ENCODE data around the gene ZNF462.

Gene ZNF462

GRCh38 chr9:106864373-106865143 lies 1.6 kb downstream of the ZNF462 start:
- Histone ChIP-seq H3K36me3 (ENCODE audit: control insufficient read depth in 2 of 2, insufficient read depth in 2 of 2, low read length in 2 of 2) (no peaks in the 10 kb centered on the region), H3K4me3 (ENCODE audit: low read length in 2 of 2) (peak overlapping the region; percentile 96 to 97), H3K27ac (ENCODE audit: low read length) (peak overlapping the region; percentile 84), H3K27me3 (ENCODE audit: control insufficient read depth in 1 of 2, insufficient read depth in 2 of 2, low read length in 2 of 2) (no peaks in the 10 kb centered on the region), H3K9ac (ENCODE audit: low read length in 2 of 2) (peak overlapping the region; percentile 86 to 97), H3K9me3 (ENCODE audit: control insufficient read depth in 2 of 2, low read length in 2 of 2) (no peaks in the 10 kb centered on the region), H3K4me1 (ENCODE audit: control insufficient read depth, insufficient read depth, low read length) (peaks cover 29% of the 10 kb centered on the region)

- no peak overlapping the region for H3K27ac ChIP-seq (ENCODE audit: low read length)
- no peaks in the 10 kb centered on the region for H3K36me3 ChIP-seq (ENCODE audit: control insufficient read depth in 2 of 2, insufficient read depth in 2 of 2, low read length in 2 of 2)
- H3K4me3 ChIP-seq (ENCODE audit: low read length in 2 of 2) = no peak overlapping the region
- H3K9me3 ChIP-seq (ENCODE audit: control insufficient read depth in 2 of 2, low read length in 2 of 2) = no peaks in the 10 kb centered on the region
- H3K27me3 ChIP-seq (ENCODE audit: control insufficient read depth in 1 of 2, insufficient read depth in 2 of 2, low read length in 2 of 2) = no peaks in the 10 kb centered on the region
- H3K9ac ChIP-seq (ENCODE audit: low read length in 2 of 2) = no peak overlapping the region
- H3K4me1 ChIP-seq (ENCODE audit: control insufficient read depth, insufficient read depth, low read length) = peaks cover 40% of the 10 kb centered on the region
These were observed 3.3 kb downstream of the ZNF462 start for GRCh38 chr9:106866243-106866642.

DNA sequence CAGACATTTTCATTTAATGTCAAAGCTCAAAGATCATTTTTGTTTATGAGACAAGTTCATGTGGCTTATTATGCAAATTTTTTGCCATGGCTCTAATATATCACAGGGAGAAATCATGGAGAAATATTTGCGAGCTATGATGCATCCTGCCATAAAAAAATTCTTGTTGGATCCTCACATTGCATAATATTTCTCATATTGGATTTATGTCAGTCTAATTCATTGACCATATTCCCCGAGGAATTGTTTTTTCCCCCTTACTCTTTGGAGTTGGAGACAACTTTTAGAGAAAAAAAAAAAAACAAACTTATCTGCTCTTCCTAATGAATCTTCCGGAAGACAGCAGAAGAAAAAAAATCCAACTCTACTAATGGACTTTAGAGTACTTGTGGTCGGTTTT lies 4.3 kb downstream of the ZNF462 start:
- Histone ChIP-seq H3K27me3 (ENCODE audit: control insufficient read depth in 1 of 2, insufficient read depth in 2 of 2, low read length in 2 of 2) (no peaks in the 10 kb centered on the region), H3K9ac (ENCODE audit: low read length in 2 of 2) (no peak overlapping the region), H3K36me3 (ENCODE audit: control insufficient read depth in 2 of 2, insufficient read depth in 2 of 2, low read length in 2 of 2) (no peaks in the 10 kb centered on the region), H3K27ac (ENCODE audit: low read length) (no peak overlapping the region), H3K4me1 (ENCODE audit: control insufficient read depth, insufficient read depth, low read length) (peaks cover 43% of the 10 kb centered on the region), H3K9me3 (ENCODE audit: control insufficient read depth in 2 of 2, low read length in 2 of 2) (no peaks in the 10 kb centered on the region), H3K4me3 (ENCODE audit: low read length in 2 of 2) (no peak overlapping the region)

GRCh38 chr9:106868087-106868486 lies 5.1 kb downstream of the ZNF462 start:
- Histone ChIP-seq H3K4me3 (ENCODE audit: low read length in 2 of 2) (no peak overlapping the region), H3K9me3 (ENCODE audit: control insufficient read depth in 2 of 2, low read length in 2 of 2) (no peaks in the 10 kb centered on the region), H3K36me3 (ENCODE audit: control insufficient read depth in 2 of 2, insufficient read depth in 2 of 2, low read length in 2 of 2) (no peaks in the 10 kb centered on the region), H3K27me3 (ENCODE audit: control insufficient read depth in 1 of 2, insufficient read depth in 2 of 2, low read length in 2 of 2) (no peaks in the 10 kb centered on the region), H3K27ac (ENCODE audit: low read length) (peak overlapping the region; percentile 61), H3K4me1 (ENCODE audit: control insufficient read depth, insufficient read depth, low read length) (peaks cover 43% of the 10 kb centered on the region), H3K9ac (ENCODE audit: low read length in 2 of 2) (peak overlapping the region in 1 of 2 donors; percentile 2)

- Histone ChIP-seq H3K9ac (ENCODE audit: low read length in 2 of 2) (no peak overlapping the region), H3K27ac (ENCODE audit: low read length) (peak overlapping the region; percentile 61), H3K27me3 (ENCODE audit: control insufficient read depth in 1 of 2, insufficient read depth in 2 of 2, low read length in 2 of 2) (no peaks in the 10 kb centered on the region), H3K36me3 (ENCODE audit: control insufficient read depth in 2 of 2, insufficient read depth in 2 of 2, low read length in 2 of 2) (no peaks in the 10 kb centered on the region), H3K4me1 (ENCODE audit: control insufficient read depth, insufficient read depth, low read length) (peaks cover 47% of the 10 kb centered on the region), H3K9me3 (ENCODE audit: control insufficient read depth in 2 of 2, low read length in 2 of 2) (no peaks in the 10 kb centered on the region), H3K4me3 (ENCODE audit: low read length in 2 of 2) (peak overlapping the region in 1 of 2 donors; percentile 15)
These were observed 5.6 kb downstream of the ZNF462 start for GRCh38 chr9:106868565-106868964.

DNA sequence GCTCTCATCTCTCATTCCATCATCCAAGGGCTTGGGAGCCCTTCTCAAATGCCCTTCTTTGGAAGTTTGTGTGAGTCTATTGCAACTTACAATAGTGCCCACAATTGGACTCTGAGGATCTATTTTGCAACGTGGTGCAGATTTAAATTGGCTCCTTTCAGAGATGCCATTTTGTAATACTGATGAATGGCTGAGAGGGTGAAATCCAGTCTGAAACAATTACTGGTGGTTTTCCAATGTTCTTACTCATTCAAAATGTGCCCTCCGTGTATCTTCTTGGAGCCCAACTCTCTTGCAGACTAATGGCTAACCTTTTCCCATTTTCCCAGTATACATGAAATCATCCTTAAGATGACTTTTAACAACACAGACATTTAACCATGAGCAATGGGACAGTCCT lies 6.1 kb downstream of the ZNF462 start:
- H3K27ac ChIP-seq (ENCODE audit: low read length) = peak overlapping the region; percentile 61
- peaks cover 49% of the 10 kb centered on the region for H3K4me1 ChIP-seq (ENCODE audit: control insufficient read depth, insufficient read depth, low read length)
- no peaks in the 10 kb centered on the region for H3K27me3 ChIP-seq (ENCODE audit: control insufficient read depth in 1 of 2, insufficient read depth in 2 of 2, low read length in 2 of 2)
- H3K4me3 ChIP-seq (ENCODE audit: low read length in 2 of 2) = peak overlapping the region in 1 of 2 donors; percentile 15
- no peaks in the 10 kb centered on the region for H3K36me3 ChIP-seq (ENCODE audit: control insufficient read depth in 2 of 2, insufficient read depth in 2 of 2, low read length in 2 of 2)
- H3K9ac ChIP-seq (ENCODE audit: low read length in 2 of 2) = no peak overlapping the region
- no peaks in the 10 kb centered on the region for H3K9me3 ChIP-seq (ENCODE audit: control insufficient read depth in 2 of 2, low read length in 2 of 2)

- peaks cover 48% of the 10 kb centered on the region for H3K4me1 ChIP-seq (ENCODE audit: control insufficient read depth, insufficient read depth, low read length)
- H3K27ac ChIP-seq (ENCODE audit: low read length) = peak overlapping the region; percentile 61
- peak overlapping the region in 1 of 2 donors; percentile 7 for H3K4me3 ChIP-seq (ENCODE audit: low read length in 2 of 2)
- no peaks in the 10 kb centered on the region for H3K9me3 ChIP-seq (ENCODE audit: control insufficient read depth in 2 of 2, low read length in 2 of 2)
- H3K27me3 ChIP-seq (ENCODE audit: control insufficient read depth in 1 of 2, insufficient read depth in 2 of 2, low read length in 2 of 2) = no peaks in the 10 kb centered on the region
- H3K9ac ChIP-seq (ENCODE audit: low read length in 2 of 2) = no peak overlapping the region
- H3K36me3 ChIP-seq (ENCODE audit: control insufficient read depth in 2 of 2, insufficient read depth in 2 of 2, low read length in 2 of 2) = no peaks in the 10 kb centered on the region
These were observed 6.5 kb downstream of the ZNF462 start for GRCh38 chr9:106869458-106869857.

DNA sequence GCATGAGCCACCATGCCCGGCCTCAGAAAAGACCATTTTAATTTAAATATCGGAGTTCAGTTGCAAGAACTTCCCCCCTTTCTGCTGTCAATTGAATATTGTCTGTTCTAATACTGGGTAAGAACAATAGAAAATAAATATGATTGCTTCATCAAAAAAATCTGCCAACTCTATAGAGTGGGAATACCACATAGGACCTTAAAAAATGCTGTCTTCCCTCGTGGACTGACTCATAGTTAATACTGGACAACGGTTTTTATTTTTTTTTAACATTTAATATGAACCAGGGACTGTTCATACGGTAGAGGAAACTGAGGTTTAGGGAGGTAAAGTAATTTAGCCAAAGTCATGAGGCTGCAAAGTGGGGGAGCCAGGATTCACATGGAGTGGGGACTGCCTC lies 9.7 kb downstream of the ZNF462 start:
- Histone ChIP-seq H3K27me3 (ENCODE audit: control insufficient read depth in 1 of 2, insufficient read depth in 2 of 2, low read length in 2 of 2) (no peaks in the 10 kb centered on the region), H3K4me3 (ENCODE audit: low read length in 2 of 2) (no peak overlapping the region), H3K9ac (ENCODE audit: low read length in 2 of 2) (no peak overlapping the region), H3K9me3 (ENCODE audit: control insufficient read depth in 2 of 2, low read length in 2 of 2) (no peaks in the 10 kb centered on the region), H3K36me3 (ENCODE audit: control insufficient read depth in 2 of 2, insufficient read depth in 2 of 2, low read length in 2 of 2) (no peaks in the 10 kb centered on the region), H3K27ac (ENCODE audit: low read length) (no peak overlapping the region), H3K4me1 (ENCODE audit: control insufficient read depth, insufficient read depth, low read length) (peaks cover 41% of the 10 kb centered on the region)

DNA sequence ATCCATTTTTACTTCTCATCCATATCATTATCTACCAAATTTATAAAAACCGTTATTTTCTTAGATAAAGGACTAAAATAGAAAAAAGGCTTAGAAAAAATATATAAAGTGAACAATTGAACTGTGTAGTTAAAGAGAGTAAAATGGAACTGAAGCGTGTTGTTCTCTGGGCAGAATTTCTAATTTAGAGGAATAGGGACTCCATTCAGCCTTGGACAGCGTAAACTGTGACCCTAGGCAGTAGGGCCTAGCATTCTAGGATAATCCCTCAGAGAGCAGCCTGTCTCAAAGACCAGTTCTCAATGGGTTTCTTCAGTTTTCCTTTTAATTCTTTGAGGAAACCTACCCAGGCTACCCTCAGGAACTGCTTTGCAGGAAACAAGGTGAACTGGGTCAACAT lies 11.1 kb downstream of the ZNF462 start:
- no peaks in the 10 kb centered on the region for H3K36me3 ChIP-seq (ENCODE audit: control insufficient read depth in 2 of 2, insufficient read depth in 2 of 2, low read length in 2 of 2)
- peaks cover 44% of the 10 kb centered on the region for H3K4me1 ChIP-seq (ENCODE audit: control insufficient read depth, insufficient read depth, low read length)

GRCh38 chr9:106874652-106875051 lies 11.7 kb downstream of the ZNF462 start:
- peaks cover 46% of the 10 kb centered on the region for H3K4me1 ChIP-seq (ENCODE audit: control insufficient read depth, insufficient read depth, low read length)
- no peaks in the 10 kb centered on the region for H3K9me3 ChIP-seq (ENCODE audit: control insufficient read depth in 2 of 2, low read length in 2 of 2)
- H3K9ac ChIP-seq (ENCODE audit: low read length in 2 of 2) = no peak overlapping the region
- H3K27ac ChIP-seq (ENCODE audit: low read length) = no peak overlapping the region
- no peaks in the 10 kb centered on the region for H3K36me3 ChIP-seq (ENCODE audit: control insufficient read depth in 2 of 2, insufficient read depth in 2 of 2, low read length in 2 of 2)
- no peak overlapping the region for H3K4me3 ChIP-seq (ENCODE audit: low read length in 2 of 2)
- no peaks in the 10 kb centered on the region for H3K27me3 ChIP-seq (ENCODE audit: control insufficient read depth in 1 of 2, insufficient read depth in 2 of 2, low read length in 2 of 2)

More for the DNA sequence above, 11.1 kb downstream of the ZNF462 start:
- Histone ChIP-seq H3K9ac (ENCODE audit: low read length in 2 of 2) (no peak overlapping the region), H3K27ac (ENCODE audit: low read length) (no peak overlapping the region), H3K27me3 (ENCODE audit: control insufficient read depth in 1 of 2, insufficient read depth in 2 of 2, low read length in 2 of 2) (no peaks in the 10 kb centered on the region), H3K4me3 (ENCODE audit: low read length in 2 of 2) (no peak overlapping the region), H3K9me3 (ENCODE audit: control insufficient read depth in 2 of 2, low read length in 2 of 2) (no peaks in the 10 kb centered on the region)

DNA sequence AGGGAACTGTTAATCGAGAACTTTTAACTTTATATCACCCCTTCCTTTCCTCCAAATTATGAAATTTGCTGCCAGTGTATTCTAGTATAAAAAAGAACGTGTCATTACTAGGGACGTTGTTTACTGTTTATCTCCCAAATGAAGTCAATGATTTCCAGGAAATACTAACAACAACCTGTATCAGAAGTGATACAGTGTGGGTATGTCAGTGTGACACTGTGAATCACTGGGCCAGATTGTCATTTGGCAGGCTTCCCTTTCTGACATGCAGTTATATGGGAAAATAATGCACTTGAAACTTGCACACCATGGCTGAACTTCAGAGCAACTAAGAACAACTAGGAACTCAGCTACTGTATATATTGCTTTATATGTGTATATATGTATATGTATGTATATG lies 12.6 kb downstream of the ZNF462 start:
- no peak overlapping the region for H3K9ac ChIP-seq (ENCODE audit: low read length in 2 of 2)
- H3K36me3 ChIP-seq (ENCODE audit: control insufficient read depth in 2 of 2, insufficient read depth in 2 of 2, low read length in 2 of 2) = no peaks in the 10 kb centered on the region
- no peak overlapping the region for H3K4me3 ChIP-seq (ENCODE audit: low read length in 2 of 2)
- H3K9me3 ChIP-seq (ENCODE audit: control insufficient read depth in 2 of 2, low read length in 2 of 2) = no peaks in the 10 kb centered on the region
- peaks cover 48% of the 10 kb centered on the region for H3K4me1 ChIP-seq (ENCODE audit: control insufficient read depth, insufficient read depth, low read length)
- no peak overlapping the region for H3K27ac ChIP-seq (ENCODE audit: low read length)
- H3K27me3 ChIP-seq (ENCODE audit: control insufficient read depth in 1 of 2, insufficient read depth in 2 of 2, low read length in 2 of 2) = no peaks in the 10 kb centered on the region

All from stomach smooth muscle (tissue), 2 donors.